ENCODE results near the gene NID1.

Gene NID1

GRCh38 chr1:236021424-236022135 lies 43.3 kb downstream of the NID1 start:
- TF ChIP-seq SPI1 (IDR thresholded peaks at IDR 0.05; ENCODE audit: low read depth, low read length) (no peak), POU2F2 (IDR thresholded peaks at IDR 0.05; ENCODE audit: low read depth, low read length) (no peak), TAF1 (IDR thresholded peaks at IDR 0.05; ENCODE audit: low read depth, low read length) (no peak), POLR2A (IDR thresholded peaks at IDR 0.05; ENCODE audit: low read depth, low read length) (no peak), PAX5 (IDR thresholded peaks at IDR 0.05; ENCODE audit: insufficient read depth, low read length, severe bottlenecking) (no peak), POLR2AphosphoS5 (IDR thresholded peaks at IDR 0.05; ENCODE audit: low read depth, low read length) (no peak)
- FAIRE-seq (no peak), DNase-seq (ENCODE audit: insufficient read length, low spot score) (no peak)

- DNase-seq (ENCODE audit: insufficient read length, low spot score) (no peak), FAIRE-seq (no peak)
- TF ChIP-seq TAF1 (IDR thresholded peaks at IDR 0.05; ENCODE audit: low read depth, low read length): no peak
- no peak for TF ChIP-seq SPI1 (IDR thresholded peaks at IDR 0.05; ENCODE audit: low read depth, low read length)
- TF ChIP-seq POLR2A (IDR thresholded peaks at IDR 0.05; ENCODE audit: low read depth, low read length): no peak
- TF ChIP-seq POLR2AphosphoS5 (IDR thresholded peaks at IDR 0.05; ENCODE audit: low read depth, low read length): no peak
- no peak for TF ChIP-seq PAX5 (IDR thresholded peaks at IDR 0.05; ENCODE audit: insufficient read depth, low read length, severe bottlenecking)
- no peak for TF ChIP-seq POU2F2 (IDR thresholded peaks at IDR 0.05; ENCODE audit: low read depth, low read length)
Observed at GRCh38 chr1:236020359-236021219, 44.3 kb downstream of the NID1 start.

DNA sequence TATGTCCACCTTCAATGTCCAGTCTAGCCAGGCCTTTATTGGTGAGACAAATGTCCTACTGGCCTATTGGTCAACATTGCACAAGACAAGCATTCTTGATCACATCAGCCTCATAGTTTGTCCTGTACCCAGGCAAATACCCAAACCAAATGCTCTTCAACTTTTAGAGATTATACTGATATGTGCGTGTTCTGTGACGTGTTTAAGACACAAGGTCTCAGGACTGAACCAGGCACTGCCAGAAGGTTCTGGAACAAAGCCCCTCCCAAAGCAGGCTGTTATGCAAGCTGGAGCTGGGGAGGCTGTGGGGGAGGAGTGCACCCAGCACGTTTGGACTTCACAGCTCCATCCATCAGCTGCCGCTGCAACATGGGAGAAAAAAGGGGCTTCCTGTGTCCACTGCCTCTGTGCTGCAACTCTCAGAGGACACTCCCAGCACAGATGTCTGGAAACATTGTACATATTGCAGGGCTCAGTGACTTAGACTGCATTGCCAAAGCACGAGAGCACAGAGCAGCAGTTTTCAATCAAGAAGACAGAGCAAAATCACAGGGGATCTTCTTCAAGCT lies 45.9 kb downstream of the NID1 start:
- DNase-seq (ENCODE audit: insufficient read length, low spot score): no peak
- TF ChIP-seq POLR2AphosphoS5 (IDR thresholded peaks at IDR 0.05; ENCODE audit: low read depth, low read length) (no peak), POU2F2 (IDR thresholded peaks at IDR 0.05; ENCODE audit: low read depth, low read length) (no peak), SPI1 (IDR thresholded peaks at IDR 0.05; ENCODE audit: low read depth, low read length) (no peak), POLR2A (IDR thresholded peaks at IDR 0.05; ENCODE audit: low read depth, low read length) (no peak), TAF1 (IDR thresholded peaks at IDR 0.05; ENCODE audit: low read depth, low read length) (no peak), PAX5 (IDR thresholded peaks at IDR 0.05; ENCODE audit: insufficient read depth, low read length, severe bottlenecking) (no peak)
- no peak for FAIRE-seq

GRCh38 chr1:236016782-236017400 lies 48.0 kb downstream of the NID1 start:
- DNase-seq (ENCODE audit: insufficient read length, low spot score) (no peak), FAIRE-seq (no peak)
- TF ChIP-seq PAX5 (IDR thresholded peaks at IDR 0.05; ENCODE audit: insufficient read depth, low read length, severe bottlenecking): no peak
- TF ChIP-seq TAF1 (IDR thresholded peaks at IDR 0.05; ENCODE audit: low read depth, low read length): no peak
- no peak for TF ChIP-seq SPI1 (IDR thresholded peaks at IDR 0.05; ENCODE audit: low read depth, low read length)
- no peak for TF ChIP-seq POLR2A (IDR thresholded peaks at IDR 0.05; ENCODE audit: low read depth, low read length)
- TF ChIP-seq POLR2AphosphoS5 (IDR thresholded peaks at IDR 0.05; ENCODE audit: low read depth, low read length): no peak
- TF ChIP-seq POU2F2 (IDR thresholded peaks at IDR 0.05; ENCODE audit: low read depth, low read length): no peak

GRCh38 chr1:236016083-236016482 lies 48.8 kb downstream of the NID1 start:
- TF ChIP-seq POU2F2 (IDR thresholded peaks at IDR 0.05; ENCODE audit: low read depth, low read length) (no peak), TAF1 (IDR thresholded peaks at IDR 0.05; ENCODE audit: low read depth, low read length) (no peak), POLR2A (IDR thresholded peaks at IDR 0.05; ENCODE audit: low read depth, low read length) (no peak), POLR2AphosphoS5 (IDR thresholded peaks at IDR 0.05; ENCODE audit: low read depth, low read length) (no peak), SPI1 (IDR thresholded peaks at IDR 0.05; ENCODE audit: low read depth, low read length) (no peak), PAX5 (IDR thresholded peaks at IDR 0.05; ENCODE audit: insufficient read depth, low read length, severe bottlenecking) (no peak)
- no peak for DNase-seq (ENCODE audit: insufficient read length, low spot score)
- no peak for FAIRE-seq

GRCh38 chr1:236015539-236015938 lies 49.4 kb downstream of the NID1 start:
- no peak for DNase-seq (ENCODE audit: insufficient read length, low spot score)
- FAIRE-seq: no peak
- TF ChIP-seq POLR2A (IDR thresholded peaks at IDR 0.05; ENCODE audit: low read depth, low read length) (no peak), SPI1 (IDR thresholded peaks at IDR 0.05; ENCODE audit: low read depth, low read length) (no peak), PAX5 (IDR thresholded peaks at IDR 0.05; ENCODE audit: insufficient read depth, low read length, severe bottlenecking) (no peak), POU2F2 (IDR thresholded peaks at IDR 0.05; ENCODE audit: low read depth, low read length) (no peak), TAF1 (IDR thresholded peaks at IDR 0.05; ENCODE audit: low read depth, low read length) (no peak), POLR2AphosphoS5 (IDR thresholded peaks at IDR 0.05; ENCODE audit: low read depth, low read length) (no peak)

DNA sequence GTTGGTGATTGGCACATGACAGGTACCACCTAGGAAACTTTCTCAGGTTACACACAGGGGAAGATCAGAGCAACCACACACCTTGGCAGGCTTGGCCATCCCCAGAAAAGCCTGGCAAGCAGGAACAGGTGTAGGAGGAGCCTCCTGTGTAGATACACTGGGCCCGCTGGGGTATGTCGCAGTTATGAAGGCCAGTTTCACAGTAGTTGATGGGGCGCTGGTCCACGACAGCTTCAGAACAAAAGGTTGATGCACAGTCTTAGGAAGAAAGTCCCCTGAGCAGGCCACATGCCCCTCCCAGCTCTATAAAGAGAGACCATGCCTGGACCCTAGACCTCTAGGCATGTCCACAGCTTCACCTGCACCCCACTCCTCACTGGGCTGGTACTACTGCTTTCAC lies 51.6 kb downstream of the NID1 start:
- DNase-seq (ENCODE audit: insufficient read length, low spot score) (no peak), FAIRE-seq (no peak)
- TF ChIP-seq PAX5 (IDR thresholded peaks at IDR 0.05; ENCODE audit: insufficient read depth, low read length, severe bottlenecking): no peak
- no peak for TF ChIP-seq TAF1 (IDR thresholded peaks at IDR 0.05; ENCODE audit: low read depth, low read length)
- TF ChIP-seq POLR2AphosphoS5 (IDR thresholded peaks at IDR 0.05; ENCODE audit: low read depth, low read length): no peak

GRCh38 chr1:236011641-236012040 lies 53.2 kb downstream of the NID1 start:
- no peak for FAIRE-seq
- DNase-seq (ENCODE audit: insufficient read length, low spot score): no peak
- TF ChIP-seq POLR2AphosphoS5 (IDR thresholded peaks at IDR 0.05; ENCODE audit: low read depth, low read length) (no peak), PAX5 (IDR thresholded peaks at IDR 0.05; ENCODE audit: insufficient read depth, low read length, severe bottlenecking) (no peak)

DNA sequence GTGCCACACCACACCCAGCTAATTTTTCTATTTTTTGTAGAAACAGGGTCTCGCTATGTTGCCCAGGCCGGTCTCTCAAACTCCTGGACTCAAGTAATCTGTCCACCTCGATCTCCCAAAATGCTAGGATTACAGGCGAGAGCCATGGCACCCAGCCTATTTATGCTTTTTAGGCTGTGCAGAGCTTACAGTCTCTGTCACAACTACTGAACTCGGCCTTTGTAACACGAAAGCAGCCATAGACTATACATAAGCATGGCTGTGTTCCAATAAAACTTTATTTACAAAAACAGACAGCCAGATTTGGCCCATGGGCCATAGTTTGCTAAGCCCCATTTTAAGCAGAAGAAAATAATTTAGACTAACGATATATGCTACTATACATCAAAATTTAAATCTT lies 54.4 kb downstream of the NID1 start:
- no peak for FAIRE-seq
- DNase-seq (ENCODE audit: insufficient read length, low spot score): no peak
- TF ChIP-seq POLR2A (IDR thresholded peaks at IDR 0.05; ENCODE audit: low read depth, low read length) (no peak), POLR2AphosphoS5 (IDR thresholded peaks at IDR 0.05; ENCODE audit: low read depth, low read length) (no peak), TAF1 (IDR thresholded peaks at IDR 0.05; ENCODE audit: low read depth, low read length) (no peak), SPI1 (IDR thresholded peaks at IDR 0.05; ENCODE audit: low read depth, low read length) (no peak), PAX5 (IDR thresholded peaks at IDR 0.05; ENCODE audit: insufficient read depth, low read length, severe bottlenecking) (no peak), POU2F2 (IDR thresholded peaks at IDR 0.05; ENCODE audit: low read depth, low read length) (no peak)
